Sigmoid colon (tissue), 7 donors: ENCODE measurements around the gene RPL10A. TPM values are rescaled to one million over a fixed set of nuclear protein-coding genes. Genes with fewer than 3 reads are reported as not detected.

Source experiments
- DNase-seq: peaks from one replicate; pipeline ENCODE4 v3.0.0-alpha.2; 2019
- H3K27ac ChIP-seq, 4 donors: fragments of 200-600 bp; sonication (generic); one replicate each; pipeline ENCODE4 v1.5.1; 2016 to 2019; ENCODE audit warnings: mild to moderate bottlenecking in 1 of 4
- H3K27me3 ChIP-seq, 3 donors: fragments of 200-600 bp; sonication (generic); one replicate each; pipeline ENCODE4 v1.5.1; 2019; ENCODE audit warnings: mild to moderate bottlenecking in 1 of 3
- H3K36me3 ChIP-seq, 4 donors: fragments of 200-600 bp; sonication (generic); one replicate each; pipeline ENCODE4 v1.5.1; 2016 to 2019
- H3K4me1 ChIP-seq, 4 donors: fragments of 200-600 bp; sonication (generic); one replicate each; pipeline ENCODE4 v1.5.1; 2017 to 2019
- H3K4me3 ChIP-seq, 4 donors: fragments of 200-600 bp; sonication (generic); one replicate each; pipeline ENCODE4 v1.5.1; 2017 to 2019; ENCODE audit warnings: mild to moderate bottlenecking in 2 of 4, moderate library complexity in 1 of 4
- H3K9me3 ChIP-seq, 4 donors: fragments of 200-600 bp in 3 of 4; sonication (generic) in 3 of 4; one replicate each; pipeline versions ENCODE4 v1.5.1 to v1.6.1; 2013 to 2019
- EP300 ChIP-seq, 4 donors: sonication (generic); formaldehyde crosslinking; IDR thresholded peaks; one replicate each; pipeline ENCODE4 v1.6.1; 2017; ENCODE audit warnings: antibody characterized with exemption in 4 of 4
- POLR2A ChIP-seq, 2 donors: fragments of 450-650 bp; IDR thresholded peaks; one replicate each; pipeline ENCODE4 v1.6.1; 2016; ENCODE audit warnings: antibody characterized with exemption in 2 of 2, mild to moderate bottlenecking in 2 of 2, moderate library complexity in 2 of 2
- POLR2AphosphoS5 ChIP-seq, 4 donors: sonication (generic); formaldehyde crosslinking; IDR thresholded peaks; one replicate each; pipeline ENCODE4 v1.6.1; 2017; ENCODE audit warnings: antibody characterized with exemption in 4 of 4
- WGBS, 2 donors: extraction: QIAGEN DNeasy Blood & Tissue Kit; methylation state at CpG; one replicate each; pipeline ENCODE4 v1.1.7; 2013; 5-methylcytosine and 5-hydroxymethylcytosine counted together
- intact Hi-C: fragments of 100-400 bp; cut with DNase I; formaldehyde crosslinking; loops from one replicate; pipeline ENCODE4 v1.15.1; 2023
- polyA plus RNA-seq, 3 donors: library from polyadenylated mRNA; stranded (reverse); fragments of 200-250 nt; gene quantifications; one replicate each; pipeline ENCODE4 v1.2.3, GENCODE V29; 2013
- small RNA-seq, 3 donors: library from RNA; depleted of rRNA; stranded (forward); fragments of <200 nt; gene quantifications; one replicate each; pipeline ENCODE3, GENCODE V24; 2016
- total RNA-seq, 4 donors: library from RNA; depleted of rRNA; stranded (reverse); fragments of >200 nt; gene quantifications; one replicate each; pipeline ENCODE4 v1.1.0, GENCODE V29; 2016
- TF ChIP-seq, protein P1 (sequence below), 4 experiments: fragments of 450-650 bp in 3 of 4; fragments of 200-600 bp in 1 of 4; IDR thresholded peaks; one replicate each; pipeline ENCODE4 v1.5.1; 2016 to 2019; ENCODE audit warnings: antibody characterized with exemption in 4 of 4, mild to moderate bottlenecking in 3 of 4, moderate library complexity in 2 of 4
- donor health status: healthy with polysubstance abuse.
- donor health status: Bipolar disorder and iron deficiency.
- donor health status: healthy.

The RPL10A gene
- total and polyA plus RNA-seq, 7 donors: 1,381 to 3,217 (median 2,085) TPM

DNA sequence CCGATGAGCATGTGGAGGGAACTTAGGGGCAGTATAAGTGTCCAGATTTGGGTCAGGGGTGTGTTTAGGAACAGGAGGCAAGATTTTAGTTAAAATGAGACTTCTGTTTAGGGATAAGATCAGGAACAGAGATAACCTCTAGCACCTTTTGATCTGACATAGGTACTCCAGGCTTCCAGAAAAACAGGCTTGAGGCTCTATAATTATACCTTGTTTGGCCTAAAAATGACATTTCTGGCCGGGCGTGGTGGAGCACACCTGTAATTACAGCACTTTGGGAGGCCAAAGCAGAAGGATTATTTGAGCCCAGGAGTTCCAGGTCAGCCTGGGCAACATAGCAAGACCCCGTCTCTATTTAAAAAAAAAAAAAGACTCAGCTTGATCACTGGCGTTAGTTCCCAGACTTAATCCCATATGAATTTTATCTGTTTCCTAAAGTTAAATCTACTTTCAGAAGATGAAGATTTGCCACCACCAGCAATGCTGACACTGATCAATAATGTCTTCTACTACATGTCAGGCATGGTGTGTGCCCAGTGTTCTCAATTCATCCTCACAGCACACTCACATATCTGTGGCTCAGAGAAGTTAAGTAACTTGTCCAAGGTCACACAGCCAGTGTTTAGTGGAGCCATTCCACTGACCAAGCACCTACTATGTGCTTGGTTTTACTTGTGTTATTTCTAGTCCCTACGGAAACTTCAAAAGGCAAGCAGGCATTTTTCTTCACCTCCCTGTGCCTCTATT lies 50.5 kb downstream of the RPL10A start:
- intact Hi-C loops: no loop called here
- no peak overlapping the region for H3K27ac ChIP-seq
- no peak for DNase-seq
- WGBS, 2 donors: 94 to 95% methylated on average over 6 of the region's 6 CpGs
- H3K4me3 ChIP-seq: no peak overlapping the region
- no peak for TF ChIP-seq POLR2AphosphoS5 (IDR thresholded peaks at IDR 0.05)
- TF ChIP-seq, protein P1, sequence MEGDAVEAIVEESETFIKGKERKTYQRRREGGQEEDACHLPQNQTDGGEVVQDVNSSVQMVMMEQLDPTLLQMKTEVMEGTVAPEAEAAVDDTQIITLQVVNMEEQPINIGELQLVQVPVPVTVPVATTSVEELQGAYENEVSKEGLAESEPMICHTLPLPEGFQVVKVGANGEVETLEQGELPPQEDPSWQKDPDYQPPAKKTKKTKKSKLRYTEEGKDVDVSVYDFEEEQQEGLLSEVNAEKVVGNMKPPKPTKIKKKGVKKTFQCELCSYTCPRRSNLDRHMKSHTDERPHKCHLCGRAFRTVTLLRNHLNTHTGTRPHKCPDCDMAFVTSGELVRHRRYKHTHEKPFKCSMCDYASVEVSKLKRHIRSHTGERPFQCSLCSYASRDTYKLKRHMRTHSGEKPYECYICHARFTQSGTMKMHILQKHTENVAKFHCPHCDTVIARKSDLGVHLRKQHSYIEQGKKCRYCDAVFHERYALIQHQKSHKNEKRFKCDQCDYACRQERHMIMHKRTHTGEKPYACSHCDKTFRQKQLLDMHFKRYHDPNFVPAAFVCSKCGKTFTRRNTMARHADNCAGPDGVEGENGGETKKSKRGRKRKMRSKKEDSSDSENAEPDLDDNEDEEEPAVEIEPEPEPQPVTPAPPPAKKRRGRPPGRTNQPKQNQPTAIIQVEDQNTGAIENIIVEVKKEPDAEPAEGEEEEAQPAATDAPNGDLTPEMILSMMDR (IDR thresholded peaks at IDR 0.05): no peak
- no peak for TF ChIP-seq EP300 (IDR thresholded peaks at IDR 0.05)
- TF ChIP-seq POLR2A (IDR thresholded peaks at IDR 0.05): no peak
- H3K27me3 ChIP-seq: no peaks in the 10 kb centered on the region
- no peaks in the 10 kb centered on the region for H3K9me3 ChIP-seq
- no peaks in the 10 kb centered on the region for H3K36me3 ChIP-seq
- peaks cover 0 to 9% (median 2%) of the 10 kb centered on the region in 4 donors for H3K4me1 ChIP-seq

DNA sequence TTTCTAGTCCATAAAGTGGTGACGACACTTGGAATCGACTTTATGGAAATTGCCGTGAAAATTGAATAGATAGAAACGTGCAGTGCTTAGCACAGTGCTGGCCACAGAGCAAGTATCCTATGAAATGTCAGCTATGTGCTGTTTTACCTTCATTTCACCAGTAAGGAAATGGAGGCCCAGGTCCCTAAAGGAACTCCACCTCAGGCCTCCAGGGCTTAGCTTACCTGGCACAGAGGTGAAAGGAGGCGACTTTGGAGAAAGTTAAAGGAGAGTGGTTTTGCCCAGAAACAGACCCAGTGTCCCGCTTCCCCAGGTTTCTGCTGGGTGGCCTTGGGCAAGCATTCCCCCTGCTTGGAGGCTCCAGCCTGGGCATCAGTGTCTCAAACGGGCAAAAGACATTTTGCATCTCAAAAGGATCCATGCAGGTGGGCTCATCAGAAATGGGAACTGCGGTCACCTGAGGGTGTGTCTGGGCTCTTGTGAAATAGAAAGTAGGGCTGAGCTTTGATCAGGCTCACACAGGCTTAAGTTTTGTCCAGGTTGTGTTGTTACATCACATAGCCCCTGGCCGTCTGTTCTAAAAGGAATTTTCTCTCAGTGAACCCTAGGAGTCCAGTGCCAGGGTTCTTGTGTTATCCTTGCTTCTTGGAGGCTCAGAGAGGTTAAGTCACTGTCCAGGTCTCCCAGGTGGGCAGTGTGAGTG lies 51.3 kb downstream of the RPL10A start:
- no peak for DNase-seq
- Histone ChIP-seq H3K36me3 (no peaks in the 10 kb centered on the region), H3K4me3 (no peak overlapping the region), H3K27me3 (no peaks in the 10 kb centered on the region), H3K4me1 (peaks cover 0 to 9% (median 2%) of the 10 kb centered on the region in 4 donors), H3K9me3 (no peaks in the 10 kb centered on the region), H3K27ac (no peak overlapping the region)
- intact Hi-C loops: loop anchor here (5.0 to 10.0 kb wide), 2 partner anchors 105 to 168 kb away; partner anchors contain the start of gene FKBP5
- 87 to 90% methylated on average over 9 of the region's 9 CpGs for WGBS, 2 donors
- TF ChIP-seq POLR2AphosphoS5 (IDR thresholded peaks at IDR 0.05) (no peak), EP300 (IDR thresholded peaks at IDR 0.05) (no peak), POLR2A (IDR thresholded peaks at IDR 0.05) (no peak)
- TF ChIP-seq, protein P1 (IDR thresholded peaks at IDR 0.05): no peak

Small RNA genes lying within 50 kb of the gene (small RNA-seq; reads per million reads assigned to genes)
- gene MIR7111: 0 reads per million in 3 donors

Other genes starting within 250 kb of the RPL10A start
- gene ZNF76, start 208.7 kb upstream of the RPL10A start, total RNA-seq: 10 to 100 TPM; 29.3 to 59.8 (median 31.8) TPM
- 10 to 100 TPM; 14.3 to 28.3 (median 15.0) TPM for gene ZNF76, start 208.7 kb upstream of the RPL10A start, polyA plus RNA-seq
- gene DEF6, start 170.6 kb upstream of the RPL10A start, total RNA-seq: 1 to 10 TPM; 1.4 to 4.7 (median 3.5) TPM
- gene DEF6, start 170.6 kb upstream of the RPL10A start, polyA plus RNA-seq: 10 to 100 TPM in 1 of 3 donors, 1 to 10 TPM in 2; 4.2 to 30.1 (median 4.6) TPM
- 10 to 100 TPM in 1 of 4 donors, 1 to 10 TPM in 3; 5.8 to 16.8 (median 8.5) TPM for gene PPARD, start 125.8 kb upstream of the RPL10A start, total RNA-seq
- 10 to 100 TPM; 22.8 to 75.4 (median 31.5) TPM for gene PPARD, start 125.8 kb upstream of the RPL10A start, polyA plus RNA-seq
- 1 to 10 TPM; 3.3 to 3.9 (median 3.7) TPM for gene FANCE, start 16.1 kb upstream of the RPL10A start, total RNA-seq
- gene FANCE, start 16.1 kb upstream of the RPL10A start, polyA plus RNA-seq: 1 to 10 TPM; 2.4 to 5.2 (median 3.2) TPM
- 10 to 100 TPM; 50.4 to 95.8 (median 74.8) TPM for gene TEAD3, start 28.7 kb downstream of the RPL10A start, total RNA-seq
- 10 to 100 TPM; 14.4 to 25.2 (median 14.6) TPM for gene TEAD3, start 28.7 kb downstream of the RPL10A start, polyA plus RNA-seq
- gene TULP1, start 44.5 kb downstream of the RPL10A start, total RNA-seq: not detected
- gene TULP1, start 44.5 kb downstream of the RPL10A start, polyA plus RNA-seq: not detected
- 100 to 1,000 TPM; 200 to 326 (median 258) TPM for gene FKBP5, start 220.5 kb downstream of the RPL10A start, total RNA-seq
- gene FKBP5, start 220.5 kb downstream of the RPL10A start, polyA plus RNA-seq: 100 to 1,000 TPM in 1 of 3 donors, 10 to 100 TPM in 2; 52.9 to 165 (median 93.9) TPM